ENCODE measurements around the gene PGM3.

Gene PGM3

DNA sequence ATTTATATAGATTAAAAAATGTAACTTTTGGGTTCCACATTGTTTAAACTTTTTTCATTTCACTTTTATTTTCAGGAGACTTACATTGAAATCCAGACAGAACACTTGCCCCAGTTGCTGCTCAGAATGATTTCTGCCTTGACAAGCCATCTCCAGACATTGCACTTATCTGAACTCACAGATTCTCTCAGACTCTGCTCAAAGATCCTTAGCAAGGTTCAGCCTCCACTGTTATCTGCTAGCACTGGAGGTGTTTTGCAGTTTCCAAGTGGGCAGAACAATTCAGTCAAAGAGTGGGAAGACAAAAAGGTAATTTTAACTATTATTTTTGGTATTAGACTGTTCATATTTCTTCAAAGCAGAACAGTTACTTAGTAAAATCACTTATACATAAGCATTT lies 67.6 kb downstream of the PGM3 start:
- Histone ChIP-seq H3K4me1 (ENCODE audit: control insufficient read depth, insufficient read depth, low read length) (no peaks in the 10 kb centered on the region), H3K27ac (ENCODE audit: insufficient read depth, low read depth, low read length, poor library complexity, severe bottlenecking) (no peak overlapping the region), H3K9me3 (ENCODE audit: control insufficient read depth, low read length) (no peaks in the 10 kb centered on the region), H3K36me3 (ENCODE audit: control insufficient read depth, insufficient read depth, low read length) (no peaks in the 10 kb centered on the region), H3K4me3 (ENCODE audit: insufficient read depth, low read depth, low read length) (no peak overlapping the region), H3K27me3 (ENCODE audit: control insufficient read depth, insufficient read depth, low read length, poor library complexity, severe bottlenecking) (no peaks in the 10 kb centered on the region)

GRCh38 chr6:83124553-83124952 lies 68.5 kb downstream of the PGM3 start:
- no peaks in the 10 kb centered on the region for H3K4me1 ChIP-seq (ENCODE audit: control insufficient read depth, insufficient read depth, low read length)
- H3K27me3 ChIP-seq (ENCODE audit: control insufficient read depth, insufficient read depth, low read length, poor library complexity, severe bottlenecking) = no peaks in the 10 kb centered on the region
- H3K4me3 ChIP-seq (ENCODE audit: insufficient read depth, low read depth, low read length) = no peak overlapping the region
- H3K36me3 ChIP-seq (ENCODE audit: control insufficient read depth, insufficient read depth, low read length) = no peaks in the 10 kb centered on the region
- 96 to 100% methylated on average over 3 of the region's 3 CpGs for WGBS, 2 experiments
- no peak overlapping the region for H3K27ac ChIP-seq (ENCODE audit: insufficient read depth, low read depth, low read length, poor library complexity, severe bottlenecking)
- H3K9me3 ChIP-seq (ENCODE audit: control insufficient read depth, low read length) = no peaks in the 10 kb centered on the region

- no peak overlapping the region for H3K4me3 ChIP-seq (ENCODE audit: insufficient read depth, low read depth, low read length)
- H3K9me3 ChIP-seq (ENCODE audit: control insufficient read depth, low read length) = no peaks in the 10 kb centered on the region
- H3K27me3 ChIP-seq (ENCODE audit: control insufficient read depth, insufficient read depth, low read length, poor library complexity, severe bottlenecking) = no peaks in the 10 kb centered on the region
- H3K27ac ChIP-seq (ENCODE audit: insufficient read depth, low read depth, low read length, poor library complexity, severe bottlenecking) = no peak overlapping the region
- WGBS, 2 experiments = 100% methylated on average over 1 of the region's 2 CpGs; no CpG with 5 or more reads in 1 of the 2 experiments
- H3K4me1 ChIP-seq (ENCODE audit: control insufficient read depth, insufficient read depth, low read length) = no peaks in the 10 kb centered on the region
- no peaks in the 10 kb centered on the region for H3K36me3 ChIP-seq (ENCODE audit: control insufficient read depth, insufficient read depth, low read length)
These were observed 73.2 kb downstream of the PGM3 start for GRCh38 chr6:83119742-83120300.

DNA sequence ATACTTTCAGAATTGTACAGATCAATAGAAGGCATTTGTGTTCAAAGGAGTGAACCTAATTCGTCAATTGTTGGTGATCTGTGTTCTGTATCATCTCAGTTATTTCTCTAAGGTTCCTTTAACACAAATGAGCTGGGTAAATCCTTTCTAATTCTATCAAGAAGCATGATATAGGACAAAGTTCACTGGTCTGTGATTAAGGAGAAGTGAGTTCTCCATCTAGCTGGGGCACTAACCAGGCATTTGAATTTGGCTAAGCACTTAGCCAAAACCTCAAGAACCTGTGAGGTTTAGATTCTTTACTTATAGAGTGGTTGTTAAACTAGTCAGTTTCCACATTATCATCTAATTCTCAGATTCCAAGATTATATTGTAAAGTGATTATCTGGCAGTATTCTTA lies 75.3 kb downstream of the PGM3 start:
- 75 to 100% methylated on average over 1 of the region's 1 CpG for WGBS, 2 experiments
- Histone ChIP-seq H3K4me1 (ENCODE audit: control insufficient read depth, insufficient read depth, low read length) (no peaks in the 10 kb centered on the region), H3K36me3 (ENCODE audit: control insufficient read depth, insufficient read depth, low read length) (no peaks in the 10 kb centered on the region), H3K4me3 (ENCODE audit: insufficient read depth, low read depth, low read length) (no peak overlapping the region), H3K27ac (ENCODE audit: insufficient read depth, low read depth, low read length, poor library complexity, severe bottlenecking) (no peak overlapping the region), H3K9me3 (ENCODE audit: control insufficient read depth, low read length) (no peaks in the 10 kb centered on the region), H3K27me3 (ENCODE audit: control insufficient read depth, insufficient read depth, low read length, poor library complexity, severe bottlenecking) (no peaks in the 10 kb centered on the region)

Measured in ectodermal cell (in vitro differentiated cells).